Endothelial cell of hepatic sinusoid (primary cell): ENCODE data around the gene E2F2.

Experiments used
- in situ Hi-C: cut with HindIII; loops from 2 replicates; pipeline ENCODE4 v1.10.0; 2017; ENCODE audit warnings: low sequenced_read_pairs

E2F2 gene

GRCh38 chr1:23469372-23469982, 61.6 kb downstream of the E2F2 start:
- in situ Hi-C loops = no loop called here

- in situ Hi-C loops = no loop called here
Measured at GRCh38 chr1:23466423-23466989, 64.5 kb downstream of the E2F2 start.

GRCh38 chr1:23463286-23463685, 67.7 kb downstream of the E2F2 start:
- in situ Hi-C loops = no loop called here

GRCh38 chr1:23462766-23463165, 68.3 kb downstream of the E2F2 start:
- in situ Hi-C loops = no loop called here

- in situ Hi-C loops = no loop called here
Measured at GRCh38 chr1:23461050-23461449, 70.0 kb downstream of the E2F2 start.

- in situ Hi-C loops = no loop called here
Measured at GRCh38 chr1:23460519-23460918, 70.5 kb downstream of the E2F2 start.

- in situ Hi-C loops = no loop called here
Measured at GRCh38 chr1:23459338-23459757, 71.7 kb downstream of the E2F2 start.
